A549 (cell line): Measurements from ENCODE around the gene PRKD3. TPM values are rescaled to one million over a fixed set of nuclear protein-coding genes. Genes with fewer than 3 reads are reported as not detected.

ENCODE experiments used
- ATAC-seq, 2 experiments: fragments of 200-7000 bp in 1 of 2; fragments of >200 bp in 1 of 2; cut with Nextera tagmentation in 1 of 2; cut with Tn5 transposase in 1 of 2; 3 replicates each; pipeline versions ENCODE4 v1.8.0 to v1.9.1; 2018 to 2020; ENCODE audit warnings: mild to moderate bottlenecking in 1 of 2, moderate library complexity in 1 of 2
- CTCF ChIA-PET: fragments of 300-600 bp; sonication (Branson Sonifier 250); formaldehyde crosslinking; extraction: SDS; loops from one replicate; lab custom pipeline; 2021; ENCODE audit warnings: antibody characterized with exemption, inconsistent platforms; lab: Yijun Ruan, JAX
- POLR2A ChIA-PET: fragments of 350-600 bp; formaldehyde crosslinking; extraction: SDS; loops from one replicate; lab custom pipeline; 2021; ENCODE audit warnings: antibody characterized with exemption, inconsistent platforms; lab: Yijun Ruan, JAX
- DNase-seq, 2 experiments: peaks; one replicate each; pipeline versions ENCODE4 v3.0.0 to v3.0.0-alpha.2; 2011 to 2016; ENCODE audit warnings: low read depth in 1 of 2, low spot score in 1 of 2
- FAIRE-seq: peaks from 2 replicates; lab custom pipeline; 2011; peaks lifted over from hg19 to GRCh38; lab: Jason Lieb, UNC
- H3K27ac ChIP-seq, 2 experiments: fragments of >200 bp; sonication (Bioruptor Twin); formaldehyde crosslinking; 3 replicates each; pipeline ENCODE4 v1.5.1; 2016 to 2017
- H3K4me1 ChIP-seq: fragments of >200 bp; sonication (Bioruptor Twin); formaldehyde crosslinking; 3 replicates; pipeline ENCODE4 v1.6.1; 2016
- H3K4me2 ChIP-seq: fragments of >200 bp; sonication (Bioruptor Twin); formaldehyde crosslinking; 3 replicates; pipeline ENCODE4 v1.6.1; 2016
- H3K4me3 ChIP-seq: fragments of >200 bp; sonication (Bioruptor Twin); formaldehyde crosslinking; 3 replicates; pipeline ENCODE4 v1.5.1; 2016
- H3K9me3 ChIP-seq: fragments of >200 bp; sonication (Bioruptor Twin); formaldehyde crosslinking; 3 replicates; pipeline ENCODE4 v1.6.1; 2016
- CBX2 ChIP-seq: fragments of 200-600 bp; sonication (generic); IDR thresholded peaks from 2 replicates; pipeline ENCODE4 v1.6.1; 2016; ENCODE audit warnings: low read depth, mild to moderate bottlenecking, borderline replicate concordance
- CHD2 ChIP-seq: fragments of 150-350 bp; IDR thresholded peaks from 2 replicates; pipeline ENCODE4 v1.6.1; 2014; ENCODE audit warnings: low read length; ENCODE audit not compliant: partially characterized antibody
- EP300 ChIP-seq, 2 experiments: fragments of >200 bp; sonication (Bioruptor Twin); formaldehyde crosslinking; IDR thresholded peaks; 2 replicates in 1 of 2; 3 replicates in 1 of 2; pipeline ENCODE4 v1.6.1; 2016 to 2017
- FOSB ChIP-seq: fragments of 250-450 bp; sonication (Bioruptor Pico); IDR thresholded peaks from 2 replicates; pipeline ENCODE4 v1.5.0; 2020; ENCODE audit warnings: mild to moderate bottlenecking, moderate library complexity
- GATA3 ChIP-seq: IDR thresholded peaks from 2 replicates; pipeline ENCODE4 v1.6.1; 2012; ENCODE audit warnings: borderline replicate concordance
- HEYL ChIP-seq: fragments of 250-450 bp; sonication (Bioruptor Pico); IDR thresholded peaks from 2 replicates; pipeline ENCODE4 v1.8.0; 2021; ENCODE audit warnings: mild to moderate bottlenecking, moderate library complexity
- HOXB5 ChIP-seq: fragments of 250-450 bp; sonication (Bioruptor Pico); IDR thresholded peaks from 2 replicates; pipeline ENCODE4 v1.5.0; 2020; ENCODE audit warnings: mild to moderate bottlenecking, moderate library complexity
- JUN ChIP-seq, 2 experiments: fragments of >200 bp; sonication (Bioruptor Twin); formaldehyde crosslinking; IDR thresholded peaks; 2 replicates in 1 of 2; 3 replicates in 1 of 2; pipeline ENCODE4 v1.6.1; 2016 to 2017
- KDM1A ChIP-seq: fragments of 200-600 bp; sonication (generic); IDR thresholded peaks from 2 replicates; pipeline ENCODE4 v1.6.1; 2016; ENCODE audit warnings: low read depth, mild to moderate bottlenecking
- MAZ ChIP-seq: fragments of 150-350 bp; IDR thresholded peaks from 2 replicates; pipeline ENCODE4 v1.6.1; 2014; ENCODE audit warnings: antibody characterized with exemption, low read depth, low read length, borderline replicate concordance
- RARB ChIP-seq: fragments of 250-450 bp; sonication (Bioruptor Pico); IDR thresholded peaks from 2 replicates; pipeline ENCODE4 v1.8.0; 2021; ENCODE audit warnings: mild to moderate bottlenecking, moderate library complexity
- RCOR1 ChIP-seq: fragments of 150-350 bp; IDR thresholded peaks from 2 replicates; pipeline ENCODE4 v1.6.1; 2014; ENCODE audit warnings: antibody characterized with exemption, low read length, low read depth
- RFX5 ChIP-seq: fragments of 450-650 bp; IDR thresholded peaks from 2 replicates; pipeline ENCODE4 v1.7.1; 2014; ENCODE audit warnings: antibody characterized with exemption, mild to moderate bottlenecking, moderate library complexity
- SMC3 ChIP-seq: fragments of >200 bp; sonication (Bioruptor Twin); formaldehyde crosslinking; IDR thresholded peaks from 3 replicates; pipeline ENCODE4 v1.6.1; 2018; ENCODE audit warnings: inconsistent platforms
- TFCP2L1 ChIP-seq: fragments of 250-450 bp; sonication (Bioruptor Pico); IDR thresholded peaks from 2 replicates; pipeline ENCODE4 v1.5.0; 2021; ENCODE audit warnings: mild to moderate bottlenecking
- ZC3H11A ChIP-seq: fragments of 450-650 bp; IDR thresholded peaks from 2 replicates; pipeline ENCODE4 v1.6.1; 2014; ENCODE audit warnings: antibody characterized with exemption, mild to moderate bottlenecking
- ZFP36 ChIP-seq: fragments of 450-650 bp; IDR thresholded peaks from 2 replicates; pipeline ENCODE4 v1.6.1; 2014; ENCODE audit warnings: borderline replicate concordance; ENCODE audit not compliant: partially characterized antibody
- ZNF302 ChIP-seq: fragments of 250-450 bp; sonication (Bioruptor Pico); IDR thresholded peaks from 2 replicates; pipeline ENCODE4 v1.9.0; 2021; ENCODE audit warnings: inconsistent platforms, mild to moderate bottlenecking, moderate library complexity
- ZSCAN20 ChIP-seq: fragments of 250-450 bp; sonication (Bioruptor Pico); IDR thresholded peaks from 2 replicates; pipeline ENCODE4 v1.8.0; 2022; ENCODE audit warnings: mild to moderate bottlenecking, moderate library complexity
- WGBS: methylation state at CpG from one replicate; pipeline ENCODE4 v1.1.6; 2017; ENCODE audit errors: missing lambda C conversion rate; 5-methylcytosine and 5-hydroxymethylcytosine counted together
- polyA plus RNA-seq, 4 experiments: library from polyadenylated mRNA; depleted of rRNA in 3 of 4; stranded (reverse); fragments of >200 nt; fragmentation: RNase III in 1 of 4; extraction: RNeasy Plus Mini Kit Qiagen cat#74134 plus additional on column Dnase treatment in 1 of 4; gene quantifications; 2 replicates in 3 of 4; 3 replicates in 1 of 4; pipeline ENCODE4 v1.2.3, GENCODE V29; 2011 to 2017
- TF ChIP-seq, protein P1 (sequence below): fragments of >200 bp; sonication (Bioruptor Twin); formaldehyde crosslinking; IDR thresholded peaks from 3 replicates; pipeline ENCODE4 v1.6.1; 2016
- TF ChIP-seq, protein P2 (sequence below): fragments of 250-450 bp; sonication (Bioruptor Pico); IDR thresholded peaks from 2 replicates; pipeline ENCODE4 v1.5.0; 2021; ENCODE audit warnings: mild to moderate bottlenecking, moderate library complexity, borderline replicate concordance
- TF ChIP-seq, protein P3 (sequence below): fragments of >200 bp; sonication (Bioruptor Twin); formaldehyde crosslinking; IDR thresholded peaks from 3 replicates; pipeline ENCODE4 v1.5.1; 2016

The PRKD3 gene
- polyA plus RNA-seq, 2 of the 4 experiments (the other 2 are of a cell fraction) = 18.2 to 28.9 TPM

DNA sequence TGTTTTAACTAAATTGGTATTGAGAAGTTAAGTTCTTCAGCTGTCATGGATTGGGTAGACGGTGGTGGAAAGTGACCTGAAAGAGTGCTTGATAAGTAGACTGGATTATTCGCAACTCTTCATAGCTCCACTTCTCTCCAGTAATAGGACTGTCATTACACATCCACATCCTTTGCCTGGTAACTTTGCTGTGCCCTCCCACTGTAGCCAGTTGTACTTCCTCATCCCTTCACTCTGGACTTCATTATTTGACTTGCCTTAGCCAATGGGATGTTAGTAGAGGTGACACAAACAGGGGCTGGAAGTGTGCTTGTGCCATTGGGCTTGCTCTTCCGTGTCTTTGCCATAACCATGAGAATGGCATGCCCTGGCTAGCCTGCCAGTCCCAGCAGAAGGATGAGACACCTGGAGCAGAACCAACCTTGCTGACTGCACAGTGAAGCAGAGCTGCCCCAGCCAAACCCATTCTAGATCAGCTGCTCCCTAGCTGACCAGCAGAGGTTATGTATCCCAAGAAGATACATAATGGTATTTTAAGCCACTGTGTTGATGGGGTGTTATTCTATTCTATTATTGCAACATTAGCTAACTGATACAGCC, 36.7 kb upstream of the PRKD3 start:
- no peak for ATAC-seq
- Histone ChIP-seq H3K27ac (no peak overlapping the region), H3K4me1 (no peaks in the 10 kb centered on the region), H3K9me3 (no peaks in the 10 kb centered on the region), H3K4me2 (no peak overlapping the region), H3K4me3 (no peak overlapping the region)
- ChIA-PET CTCF (interaction anchor here (0.8 to 1.5 kb wide), 7 partner anchors 14 to 517 kb away, joined by 3 to 6 read pairs (median 4); no protein-coding TSS in a partner anchor), POLR2A (interaction anchor here (0.6 kb wide), 1 partner anchor 221 kb away, joined by 3 read pairs; no protein-coding TSS in a partner anchor)
- 86% methylated on average over 3 of the region's 3 CpGs for WGBS
- no peak for DNase-seq
- TF ChIP-seq, protein P1, sequence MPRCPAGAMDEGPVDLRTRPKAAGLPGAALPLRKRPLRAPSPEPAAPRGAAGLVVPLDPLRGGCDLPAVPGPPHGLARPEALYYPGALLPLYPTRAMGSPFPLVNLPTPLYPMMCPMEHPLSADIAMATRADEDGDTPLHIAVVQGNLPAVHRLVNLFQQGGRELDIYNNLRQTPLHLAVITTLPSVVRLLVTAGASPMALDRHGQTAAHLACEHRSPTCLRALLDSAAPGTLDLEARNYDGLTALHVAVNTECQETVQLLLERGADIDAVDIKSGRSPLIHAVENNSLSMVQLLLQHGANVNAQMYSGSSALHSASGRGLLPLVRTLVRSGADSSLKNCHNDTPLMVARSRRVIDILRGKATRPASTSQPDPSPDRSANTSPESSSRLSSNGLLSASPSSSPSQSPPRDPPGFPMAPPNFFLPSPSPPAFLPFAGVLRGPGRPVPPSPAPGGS = no peak
- TF ChIP-seq RFX5 = no peak
- TF ChIP-seq, protein P2, sequence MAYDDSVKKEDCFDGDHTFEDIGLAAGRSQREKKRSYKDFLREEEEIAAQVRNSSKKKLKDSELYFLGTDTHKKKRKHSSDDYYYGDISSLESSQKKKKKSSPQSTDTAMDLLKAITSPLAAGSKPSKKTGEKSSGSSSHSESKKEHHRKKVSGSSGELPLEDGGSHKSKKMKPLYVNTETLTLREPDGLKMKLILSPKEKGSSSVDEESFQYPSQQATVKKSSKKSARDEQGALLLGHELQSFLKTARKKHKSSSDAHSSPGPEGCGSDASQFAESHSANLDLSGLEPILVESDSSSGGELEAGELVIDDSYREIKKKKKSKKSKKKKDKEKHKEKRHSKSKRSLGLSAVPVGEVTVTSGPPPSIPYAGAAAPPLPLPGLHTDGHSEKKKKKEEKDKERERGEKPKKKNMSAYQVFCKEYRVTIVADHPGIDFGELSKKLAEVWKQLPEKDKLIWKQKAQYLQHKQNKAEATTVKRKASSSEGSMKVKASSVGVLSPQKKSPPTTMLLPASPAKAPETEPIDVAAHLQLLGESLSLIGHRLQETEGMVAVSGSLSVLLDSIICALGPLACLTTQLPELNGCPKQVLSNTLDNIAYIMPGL (CRISPR knock-in tag) = no peak
- no peak for TF ChIP-seq KDM1A
- TF ChIP-seq HOXB5 (CRISPR knock-in tag) = no peak
- no peak for TF ChIP-seq GATA3
- TF ChIP-seq EP300 (IDR thresholded peaks at IDR 0.05) = no peak
- no peak for TF ChIP-seq JUN (IDR thresholded peaks at IDR 0.05)
- TF ChIP-seq HEYL (CRISPR knock-in tag) = no peak
- TF ChIP-seq, protein P3, sequence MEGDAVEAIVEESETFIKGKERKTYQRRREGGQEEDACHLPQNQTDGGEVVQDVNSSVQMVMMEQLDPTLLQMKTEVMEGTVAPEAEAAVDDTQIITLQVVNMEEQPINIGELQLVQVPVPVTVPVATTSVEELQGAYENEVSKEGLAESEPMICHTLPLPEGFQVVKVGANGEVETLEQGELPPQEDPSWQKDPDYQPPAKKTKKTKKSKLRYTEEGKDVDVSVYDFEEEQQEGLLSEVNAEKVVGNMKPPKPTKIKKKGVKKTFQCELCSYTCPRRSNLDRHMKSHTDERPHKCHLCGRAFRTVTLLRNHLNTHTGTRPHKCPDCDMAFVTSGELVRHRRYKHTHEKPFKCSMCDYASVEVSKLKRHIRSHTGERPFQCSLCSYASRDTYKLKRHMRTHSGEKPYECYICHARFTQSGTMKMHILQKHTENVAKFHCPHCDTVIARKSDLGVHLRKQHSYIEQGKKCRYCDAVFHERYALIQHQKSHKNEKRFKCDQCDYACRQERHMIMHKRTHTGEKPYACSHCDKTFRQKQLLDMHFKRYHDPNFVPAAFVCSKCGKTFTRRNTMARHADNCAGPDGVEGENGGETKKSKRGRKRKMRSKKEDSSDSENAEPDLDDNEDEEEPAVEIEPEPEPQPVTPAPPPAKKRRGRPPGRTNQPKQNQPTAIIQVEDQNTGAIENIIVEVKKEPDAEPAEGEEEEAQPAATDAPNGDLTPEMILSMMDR = no peak
- no peak for TF ChIP-seq RARB (CRISPR knock-in tag)
- TF ChIP-seq FOSB (CRISPR knock-in tag) = no peak
- no peak for TF ChIP-seq RCOR1
- no peak for TF ChIP-seq TFCP2L1 (CRISPR knock-in tag)
- TF ChIP-seq ZFP36 = no peak
- no peak for FAIRE-seq

DNA sequence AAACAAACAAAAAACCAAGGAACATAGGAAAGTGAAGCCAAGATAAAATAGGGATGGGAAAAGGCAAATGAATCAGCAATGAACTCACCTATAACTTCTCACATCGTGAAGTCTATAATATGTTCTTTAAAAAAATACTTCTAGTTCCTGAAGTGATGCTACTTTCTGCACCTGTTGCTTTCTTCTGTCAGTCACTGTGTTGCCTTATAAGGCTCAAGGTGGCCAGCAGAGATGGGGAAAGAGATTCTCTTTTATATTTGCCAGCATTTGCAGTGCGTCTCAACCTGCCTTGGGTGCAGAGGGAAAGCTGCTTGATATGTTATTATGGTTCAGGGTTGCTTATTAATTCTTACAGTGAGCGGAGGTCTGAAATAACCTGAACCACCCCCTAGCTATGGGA, 33.8 kb upstream of the PRKD3 start:
- POLR2A ChIA-PET = interaction anchor here (1.2 kb wide), 1 partner anchor 29 kb away, joined by 5 read pairs; no protein-coding TSS in a partner anchor
- no peaks in the 10 kb centered on the region for H3K4me1 ChIP-seq
- FAIRE-seq = no peak
- WGBS = 81% methylated on average over 3 of the region's 3 CpGs
- no peak overlapping the region for H3K4me3 ChIP-seq
- CTCF ChIA-PET = interaction anchor here (0.8 to 2.6 kb wide), 3 partner anchors 9 to 519 kb away, joined by 3 to 9 read pairs (median 3); no protein-coding TSS in a partner anchor
- no peaks in the 10 kb centered on the region for H3K9me3 ChIP-seq
- no peak overlapping the region for H3K27ac ChIP-seq
- no peak overlapping the region for H3K4me2 ChIP-seq
- TF ChIP-seq ZSCAN20 (CRISPR knock-in tag) = no peak
- TF ChIP-seq MAZ = no peak
- no peak for TF ChIP-seq CHD2
- TF ChIP-seq RCOR1 = no peak
- TF ChIP-seq ZC3H11A = no peak
- TF ChIP-seq CBX2 = no peak
- TF ChIP-seq ZNF302 = no peak
- no peak for TF ChIP-seq SMC3
- ATAC-seq = no peak
- no peak for DNase-seq
